K562 (cell line): ENCODE data around the gene VWDE.

Source experiments
- NEUROD1 ChIP-seq: fragments of 150-350 bp; IDR thresholded peaks from 2 replicates; pipeline ENCODE4 v1.6.1; 2014; ENCODE audit warnings: borderline replicate concordance, low read length, low read depth; ENCODE audit not compliant: partially characterized antibody
- SIRT6 ChIP-seq: IDR thresholded peaks from one replicate; pipeline ENCODE4 v1.6.1; 2012; ENCODE audit warnings: low read depth, mild to moderate bottlenecking, control low read depth, inconsistent platforms, low read length, moderate library complexity
- SP1 ChIP-seq: sonication (generic); formaldehyde crosslinking; IDR thresholded peaks from 2 replicates; pipeline ENCODE4 v1.8.1; 2022; ENCODE audit warnings: mild to moderate bottlenecking, missing genetic modification reagents
- ZNF639 ChIP-seq, 2 experiments: fragments of 200-800 bp in 1 of 2; sonication (Bioruptor generic) in 1 of 2; sonication (generic) in 1 of 2; formaldehyde crosslinking in 1 of 2; IDR thresholded peaks in 1 of 2; conservative IDR thresholded peaks in 1 of 2; 2 replicates each; pipeline versions ENCODE4 v1.5.0 to v1.6.1; 2016 to 2020; ENCODE audit warnings: missing compliant biosample characterization in 1 of 2, missing genetic modification characterization in 1 of 2, missing genetic modification reagents in 1 of 2

DNA sequence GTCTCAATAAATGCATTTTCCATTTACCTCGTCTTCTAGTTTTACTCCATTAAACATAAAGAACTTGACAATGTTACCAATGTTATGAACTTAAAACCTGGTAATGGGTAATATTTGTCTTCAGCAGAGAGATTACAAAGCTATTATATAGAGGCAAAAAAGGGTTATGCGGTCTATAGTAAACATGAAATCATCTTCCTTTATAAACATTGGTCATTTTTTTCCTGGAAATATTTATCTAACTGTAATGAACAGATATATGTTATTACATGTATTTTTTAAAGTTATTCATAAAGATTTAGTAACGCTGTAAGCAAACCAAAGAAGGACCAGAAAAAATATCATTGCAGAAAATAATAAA, 1.3 kb downstream of the VWDE start:
- TF ChIP-seq SP1 (CRISPR knock-in tag) = no peak
- TF ChIP-seq NEUROD1 = no peak
- TF ChIP-seq ZNF639 (CRISPR knock-in tag; conservative IDR thresholded peaks at IDR 0.05 in 1 of 2, IDR thresholded peaks at IDR 0.05 in 1 of 2) = no peak
- no peak for TF ChIP-seq SIRT6
